DND-41 (cell line): ENCODE results near the gene PAM16.

Source experiments
- EZH2 ChIP-seq: IDR thresholded peaks from 3 replicates; pipeline ENCODE4 v1.6.1; 2012; ENCODE audit warnings: borderline replicate concordance, low read depth, mild to moderate bottlenecking, moderate library complexity, low read length, inconsistent platforms; ENCODE audit not compliant: severe bottlenecking
- TF ChIP-seq, protein P1 (sequence below): IDR thresholded peaks from 2 replicates; pipeline ENCODE4 v1.5.1; 2012; ENCODE audit warnings: borderline replicate concordance, low read length, moderate library complexity, mild to moderate bottlenecking; ENCODE audit not compliant: poor library complexity, severe bottlenecking; ENCODE audit errors: extremely low read depth

DNA sequence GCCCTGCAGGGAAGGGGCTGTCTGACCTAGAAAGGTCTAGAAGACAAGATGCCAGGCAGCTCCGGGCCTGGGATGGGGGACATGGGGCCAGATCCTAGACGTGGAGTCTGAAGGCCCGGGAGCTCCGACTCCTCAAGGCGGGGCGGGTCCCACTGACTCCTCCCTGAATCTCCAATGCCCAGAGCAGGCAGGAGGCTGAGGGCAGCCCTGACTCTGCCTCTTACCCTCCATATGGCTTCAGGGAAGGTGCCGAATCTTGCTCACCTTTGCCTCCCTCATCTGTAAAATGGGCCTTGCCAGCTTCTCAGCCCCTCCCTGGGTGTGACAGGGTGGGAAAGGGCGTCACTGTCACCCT is 35.3 kb upstream of the PAM16 start:
- no peak for TF ChIP-seq EZH2
- TF ChIP-seq, protein P1, sequence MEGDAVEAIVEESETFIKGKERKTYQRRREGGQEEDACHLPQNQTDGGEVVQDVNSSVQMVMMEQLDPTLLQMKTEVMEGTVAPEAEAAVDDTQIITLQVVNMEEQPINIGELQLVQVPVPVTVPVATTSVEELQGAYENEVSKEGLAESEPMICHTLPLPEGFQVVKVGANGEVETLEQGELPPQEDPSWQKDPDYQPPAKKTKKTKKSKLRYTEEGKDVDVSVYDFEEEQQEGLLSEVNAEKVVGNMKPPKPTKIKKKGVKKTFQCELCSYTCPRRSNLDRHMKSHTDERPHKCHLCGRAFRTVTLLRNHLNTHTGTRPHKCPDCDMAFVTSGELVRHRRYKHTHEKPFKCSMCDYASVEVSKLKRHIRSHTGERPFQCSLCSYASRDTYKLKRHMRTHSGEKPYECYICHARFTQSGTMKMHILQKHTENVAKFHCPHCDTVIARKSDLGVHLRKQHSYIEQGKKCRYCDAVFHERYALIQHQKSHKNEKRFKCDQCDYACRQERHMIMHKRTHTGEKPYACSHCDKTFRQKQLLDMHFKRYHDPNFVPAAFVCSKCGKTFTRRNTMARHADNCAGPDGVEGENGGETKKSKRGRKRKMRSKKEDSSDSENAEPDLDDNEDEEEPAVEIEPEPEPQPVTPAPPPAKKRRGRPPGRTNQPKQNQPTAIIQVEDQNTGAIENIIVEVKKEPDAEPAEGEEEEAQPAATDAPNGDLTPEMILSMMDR = no peak
